IMR-90 (cell line): Measurements from ENCODE around the gene HEPHL1. TPM values are rescaled to one million over a fixed set of nuclear protein-coding genes. Genes with fewer than 3 reads are reported as not detected.
A peak's percentile ranks its signal among the peaks of the same experiment; 100 is the strongest.

Experiments
- ATAC-seq: fragments of 200-7000 bp; cut with Tn5 transposase; 2 replicates; pipeline ENCODE4 v1.9.1; 2020; ENCODE audit warnings: low read depth, mild to moderate bottlenecking, moderate library complexity
- BruUV-seq: library from RNA; stranded (reverse); fragments of 400-500 nt; replicated peaks from 2 replicates; lab custom pipeline; 2021; lab: Mats Ljungman, UMichigan
- CTCF ChIA-PET: fragments of 300-600 bp; formaldehyde crosslinking; extraction: SDS; loops from one replicate; lab custom pipeline; 2021; ENCODE audit warnings: antibody characterized with exemption; lab: Yijun Ruan, JAX
- POLR2A ChIA-PET: fragments of 300-600 bp; sonication (Branson Sonifier 250); formaldehyde crosslinking; loops from one replicate; lab custom pipeline; 2022; ENCODE audit warnings: antibody characterized with exemption; ENCODE audit not compliant: unreplicated experiment; lab: Charles Lee
- DNase-seq: peaks from one replicate; pipeline ENCODE4 v3.0.0; 2013
- H2AFZ ChIP-seq: replicated peaks from 2 replicates; pipeline ENCODE3; 2013; ENCODE audit warnings: low read length, mild to moderate bottlenecking; ENCODE audit not compliant: poor library complexity
- H2AK5ac ChIP-seq: 2 replicates; pipeline ENCODE4 v1.6.1; 2013; ENCODE audit warnings: low read depth, low read length, inconsistent platforms
- H2AK9ac ChIP-seq: replicated peaks from 2 replicates; pipeline ENCODE3; 2013; ENCODE audit warnings: mild to moderate bottlenecking, low read depth, low read length, moderate library complexity; ENCODE audit not compliant: poor library complexity
- H2BK120ac ChIP-seq: 2 replicates; pipeline ENCODE4 v1.6.1; 2013; ENCODE audit warnings: low read depth, low read length, inconsistent platforms
- H2BK15ac ChIP-seq: 3 replicates; pipeline ENCODE4 v1.6.1; 2013; ENCODE audit warnings: low read depth, low read length, inconsistent platforms
- H2BK20ac ChIP-seq: 2 replicates; pipeline ENCODE4 v1.6.1; 2013; ENCODE audit warnings: low read depth, mild to moderate bottlenecking, inconsistent platforms, low read length, moderate library complexity
- H2BK5ac ChIP-seq: 2 replicates; pipeline ENCODE4 v1.6.1; 2013; ENCODE audit warnings: mild to moderate bottlenecking, low read depth, low read length, inconsistent platforms; ENCODE audit not compliant: poor library complexity, severe bottlenecking
- H3K14ac ChIP-seq: replicated peaks from 2 replicates; pipeline ENCODE4 v1.6.1; 2013; ENCODE audit warnings: low read depth, low read length, inconsistent platforms
- H3K18ac ChIP-seq: 2 replicates; pipeline ENCODE4 v1.6.1; 2013; ENCODE audit warnings: low read depth, low read length, control low read depth
- H3K23ac ChIP-seq: 2 replicates; pipeline ENCODE4 v1.6.1; 2013; ENCODE audit warnings: low read depth, low read length, inconsistent platforms
- H3K27ac ChIP-seq: 2 replicates; pipeline ENCODE4 v1.5.1; 2013; ENCODE audit warnings: mild to moderate bottlenecking, control low read depth, low read length; ENCODE audit not compliant: insufficient read depth
- H3K27me3 ChIP-seq: 2 replicates; pipeline ENCODE4 v1.6.1; 2013; ENCODE audit warnings: low read length; ENCODE audit not compliant: control insufficient read depth, insufficient read depth
- H3K36me3 ChIP-seq: 2 replicates; pipeline ENCODE4 v1.6.1; 2013; ENCODE audit warnings: low read length, mixed read lengths; ENCODE audit not compliant: control insufficient read depth, insufficient read depth
- H3K4ac ChIP-seq: 2 replicates; pipeline ENCODE4 v1.6.1; 2013; ENCODE audit warnings: low read depth, low read length, inconsistent platforms
- H3K4me1 ChIP-seq: 2 replicates; pipeline ENCODE4 v1.6.1; 2013; ENCODE audit warnings: low read length, mixed read lengths; ENCODE audit not compliant: control insufficient read depth, insufficient read depth
- H3K4me2 ChIP-seq: 2 replicates; pipeline ENCODE4 v1.6.1; 2013; ENCODE audit warnings: low read depth, mild to moderate bottlenecking, control low read depth, low read length, moderate library complexity
- H3K4me3 ChIP-seq: 2 replicates; pipeline ENCODE4 v1.5.1; 2013; ENCODE audit warnings: low read depth, mild to moderate bottlenecking, control low read depth, low read length, moderate library complexity; ENCODE audit not compliant: insufficient read depth
- H3K56ac ChIP-seq: 2 replicates; pipeline ENCODE4 v1.6.1; 2013; ENCODE audit warnings: low read length, inconsistent platforms; ENCODE audit not compliant: insufficient read depth; ENCODE audit errors: extremely low read depth
- H3K79me1 ChIP-seq, 2 experiments: 2 replicates each; pipeline ENCODE4 v1.6.1; 2013; ENCODE audit warnings: low read length in 2 of 2, inconsistent platforms in 1 of 2, low read depth in 1 of 2
- H3K9ac ChIP-seq: 2 replicates; pipeline ENCODE4 v1.6.1; 2013; ENCODE audit warnings: low read depth, low read length, control low read depth
- H3K9me1 ChIP-seq: 2 replicates; pipeline ENCODE4 v1.6.1; 2013; ENCODE audit warnings: low read length, inconsistent platforms; ENCODE audit not compliant: insufficient read depth
- H3K9me3 ChIP-seq: 2 replicates; pipeline ENCODE4 v1.6.1; 2013; ENCODE audit warnings: low read length; ENCODE audit not compliant: control insufficient read depth, insufficient read depth
- H4K20me1 ChIP-seq: 2 replicates; pipeline ENCODE4 v1.6.1; 2013; ENCODE audit warnings: low read length, inconsistent platforms; ENCODE audit not compliant: insufficient read depth
- H4K5ac ChIP-seq: 2 replicates; pipeline ENCODE4 v1.6.1; 2013; ENCODE audit warnings: mild to moderate bottlenecking, low read depth, low read length, control low read depth
- H4K8ac ChIP-seq, 2 experiments: 2 replicates each; pipeline ENCODE4 v1.6.1; 2013; ENCODE audit warnings: low read depth in 2 of 2, low read length in 2 of 2, control low read depth in 1 of 2, inconsistent platforms in 1 of 2
- H4K91ac ChIP-seq: 2 replicates; pipeline ENCODE4 v1.6.1; 2013; ENCODE audit warnings: low read depth, low read length, inconsistent platforms; ENCODE audit not compliant: insufficient read depth
- CHD1 ChIP-seq: IDR thresholded peaks from 2 replicates; pipeline ENCODE4 v1.6.1; 2012; ENCODE audit warnings: low read depth, low read length, improper control_type of control experiment
- WGBS, 2 experiments: methylation state at CpG; one replicate each; pipeline versions ENCODE4 v1.1.5 to v1.1.7; 2013; ENCODE audit warnings: missing lambda C conversion rate in 2 of 2; ENCODE audit not compliant: insufficient read length in 1 of 2; ENCODE audit errors: extremely low coverage in 2 of 2; 5-methylcytosine and 5-hydroxymethylcytosine counted together
- dilution Hi-C: fragments of 300-500 bp; cut with HindIII; formaldehyde crosslinking; loops from one replicate; pipeline ENCODE4 v1.14.3; 2018; ENCODE audit warnings: low sequenced_read_pairs; ENCODE audit not compliant: unreplicated experiment
- in situ Hi-C: fragments of 300-500 bp; cut with MboI; formaldehyde crosslinking; loops from 3 replicates; pipeline ENCODE4 v1.14.3; 2019; ENCODE audit warnings: low sequenced_read_pairs, inconsistent platforms, mixed read lengths
- intact Hi-C: fragments of 100-400 bp; cut with micrococcal nuclease; formaldehyde crosslinking; loops from 2 replicates; pipeline ENCODE4 v1.10.0; 2022
- polyA plus RNA-seq, 3 experiments: library from polyadenylated mRNA; depleted of rRNA; stranded (reverse); fragments of >200 nt; gene quantifications; 2 replicates each; pipeline ENCODE4 v1.2.3, GENCODE V29; 2012; ENCODE audit warnings: low replicate concordance in 1 of 3
- total RNA-seq: library from RNA; depleted of rRNA; stranded (reverse); fragments of >200 nt; gene quantifications from 2 replicates; pipeline ENCODE4 v1.2.3, GENCODE V29; 2012
- TF ChIP-seq, protein P1 (sequence below): fragments of 150-350 bp; IDR thresholded peaks from 2 replicates; pipeline ENCODE4 v1.6.1; 2017; ENCODE audit warnings: mild to moderate bottlenecking, antibody characterized with exemption, low read length, low read depth

Gene HEPHL1
- total and polyA plus RNA-seq, 2 of the 4 experiments (the other 2 are of a cell fraction): under 0.01 to 0.02 TPM

DNA sequence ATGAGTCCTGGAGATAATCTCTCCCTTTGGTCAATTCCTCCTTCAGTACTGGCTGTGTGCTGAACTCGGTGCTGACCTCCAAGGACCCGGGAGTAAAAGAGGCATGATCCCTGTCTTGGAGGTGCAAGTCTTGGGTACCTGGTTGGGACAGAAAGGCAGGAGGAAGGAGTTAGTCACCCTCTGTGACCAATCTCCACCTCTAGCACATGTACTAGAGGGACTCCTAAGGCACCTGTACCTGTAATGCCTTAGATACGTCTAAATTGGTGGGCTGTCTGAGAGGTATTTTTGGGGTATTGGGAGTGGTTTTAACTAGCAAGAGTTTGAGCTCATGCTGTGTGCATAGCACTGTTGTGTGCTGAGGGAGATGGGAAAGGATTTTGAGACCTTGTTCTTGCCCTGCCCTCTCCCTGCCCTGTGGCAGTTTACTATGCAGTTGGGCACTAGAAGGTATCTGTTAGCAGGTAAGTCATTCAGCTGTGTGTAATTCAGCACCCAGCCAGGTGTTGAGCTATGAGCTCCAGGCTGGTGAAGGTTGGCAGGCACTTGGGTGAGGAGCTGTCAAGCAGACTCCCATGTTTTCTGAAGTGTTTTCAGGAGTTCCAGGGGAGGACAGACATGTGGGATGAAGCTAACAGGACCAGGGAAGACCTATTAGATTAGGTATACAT lies 110.0 kb downstream of the HEPHL1 start:
- DNase-seq: no peak
- peaks cover 32% of the 10 kb centered on the region for H4K20me1 ChIP-seq
- in situ Hi-C loops: loop anchor here (10.0 to 25.0 kb wide), 4 partner anchors 396 to 1119 kb away; partner anchors contain the start of gene AMOTL1
- peak overlapping the region; percentile 80 for H3K4ac ChIP-seq
- peaks cover 31% of the 10 kb centered on the region for H3K9me1 ChIP-seq
- peak overlapping the region; percentile 31 for H4K5ac ChIP-seq
- H4K91ac ChIP-seq: peak overlapping the region; percentile 80
- TF ChIP-seq, protein P1, sequence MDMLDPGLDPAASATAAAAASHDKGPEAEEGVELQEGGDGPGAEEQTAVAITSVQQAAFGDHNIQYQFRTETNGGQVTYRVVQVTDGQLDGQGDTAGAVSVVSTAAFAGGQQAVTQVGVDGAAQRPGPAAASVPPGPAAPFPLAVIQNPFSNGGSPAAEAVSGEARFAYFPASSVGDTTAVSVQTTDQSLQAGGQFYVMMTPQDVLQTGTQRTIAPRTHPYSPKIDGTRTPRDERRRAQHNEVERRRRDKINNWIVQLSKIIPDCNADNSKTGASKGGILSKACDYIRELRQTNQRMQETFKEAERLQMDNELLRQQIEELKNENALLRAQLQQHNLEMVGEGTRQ: no peak
- TF ChIP-seq CHD1: peak; percentile 27; the same call in 1 of the 2 replicates
- dilution Hi-C loops: no loop called here
- peak overlapping the region; percentile 49 for H2AK9ac ChIP-seq
- peak overlapping the region; percentile 38 for H2BK20ac ChIP-seq
- ATAC-seq: no peak
- H2BK15ac ChIP-seq: peak overlapping the region; percentile 42; the same call in 1 of the 3 replicates
- CTCF ChIA-PET: no interaction called here
- H3K27ac ChIP-seq: peak overlapping the region; percentile 92
- peak overlapping the region; percentile 92 for H2BK5ac ChIP-seq
- POLR2A ChIA-PET: no interaction called here
- peak overlapping the region; percentile 84 for H3K9ac ChIP-seq
- H3K79me1 ChIP-seq: peaks cover 20 to 74% of the 10 kb centered on the region in 2 experiments
- peak overlapping the region; percentile 80 for H3K14ac ChIP-seq
- WGBS, 2 experiments: no CpG with 5 or more reads among the region's 3 CpGs
- H3K4me2 ChIP-seq: peak overlapping the region; percentile 92
- H3K9me3 ChIP-seq: no peaks in the 10 kb centered on the region
- H3K23ac ChIP-seq: peak overlapping the region; percentile 59
- H3K27me3 ChIP-seq: no peaks in the 10 kb centered on the region
- no peaks in the 10 kb centered on the region for H3K36me3 ChIP-seq
- peak overlapping the region; percentile 53 for H3K18ac ChIP-seq
- H3K4me1 ChIP-seq: peaks cover 28% of the 10 kb centered on the region
- H3K4me3 ChIP-seq: peak overlapping the region; percentile 88
- H4K8ac ChIP-seq: peak overlapping the region; percentile 31 to 39; a peak in 3 of 4 replicates
- BruUV-seq: no TSS peak
- no peak overlapping the region; the same call in 1 of the 2 replicates for H3K56ac ChIP-seq
- intact Hi-C loops: loop anchor here (2.0 to 5.0 kb wide), 2 partner anchors 40 to 361 kb away; partner anchors contain the start of genes ANKRD49 and MRE11
- H2AK5ac ChIP-seq: peak overlapping the region; percentile 82
- H2BK120ac ChIP-seq: peak overlapping the region; percentile 43
- no peak overlapping the region for H2AFZ ChIP-seq
